Neural cell (in vitro differentiated cells): Measurements from ENCODE around the gene RMC1. TPM values are rescaled to one million over a fixed set of nuclear protein-coding genes. Genes with fewer than 3 reads are reported as not detected.

ENCODE experiments used
- H2AFZ ChIP-seq: fragments of 200-600, 300-800 bp; sonication (generic), shearing (Covaris generic); 2 replicates; pipeline ENCODE4 v1.6.0; 2014; ENCODE audit warnings: low read depth, mild to moderate bottlenecking, antibody characterized with exemption, low read length, moderate library complexity
- H3F3A ChIP-seq: fragments of 200-600 bp; shearing (Covaris generic); 2 replicates; pipeline ENCODE4 v1.6.1; 2016; ENCODE audit warnings: mild to moderate bottlenecking, moderate library complexity, mixed read lengths, antibody characterized with exemption, low read length; ENCODE audit not compliant: insufficient read depth, poor library complexity, severe bottlenecking
- H3K27ac ChIP-seq: fragments of 200-600, 300-800 bp; sonication (generic), shearing (Covaris generic); 2 replicates; pipeline ENCODE4 v1.5.1; 2014; ENCODE audit warnings: mild to moderate bottlenecking, low read length, moderate library complexity
- H3K27me3 ChIP-seq: fragments of 300-800, 200-600 bp; sonication (generic), shearing (Covaris generic); 2 replicates; pipeline ENCODE4 v1.6.0; 2014; ENCODE audit warnings: mild to moderate bottlenecking, low read depth, low read length, moderate library complexity; ENCODE audit not compliant: insufficient read depth
- H3K36me3 ChIP-seq: fragments of 300-800, 200-600 bp; sonication (generic), shearing (Covaris generic); 2 replicates; pipeline ENCODE4 v1.5.1; 2014; ENCODE audit warnings: mild to moderate bottlenecking, antibody characterized with exemption, low read length, moderate library complexity; ENCODE audit not compliant: insufficient read depth
- H3K4me2 ChIP-seq: fragments of 300-800, 200-600 bp; sonication (generic), shearing (Covaris generic); 2 replicates; pipeline ENCODE4 v1.6.0; 2014; ENCODE audit warnings: mild to moderate bottlenecking, low read length
- H3K4me3 ChIP-seq: fragments of 300-800, 200-600 bp; sonication (generic), shearing (Covaris generic); 2 replicates; pipeline ENCODE4 v1.5.1; 2014; ENCODE audit warnings: mild to moderate bottlenecking, low read length, moderate library complexity
- H3K79me2 ChIP-seq: fragments of 200-600 bp; shearing (Covaris generic); replicated peaks from 2 replicates; pipeline ENCODE4 v1.6.0; 2014; ENCODE audit warnings: mild to moderate bottlenecking, low read length, moderate library complexity; ENCODE audit not compliant: insufficient read depth
- H3K9ac ChIP-seq: fragments of 300-800, 200-600 bp; sonication (generic), shearing (Covaris generic); 2 replicates; pipeline ENCODE4 v1.6.1; 2016; ENCODE audit warnings: mild to moderate bottlenecking, low read length, mixed read lengths
- H3K9me2 ChIP-seq: fragments of 200-600 bp; shearing (Covaris generic); 2 replicates; pipeline ENCODE4 v1.6.1; 2016; ENCODE audit warnings: mild to moderate bottlenecking, low read length, mixed read lengths; ENCODE audit not compliant: insufficient read depth
- H3K9me3 ChIP-seq: fragments of 200-600, 300-800 bp; sonication (generic), shearing (Covaris generic); 2 replicates; pipeline ENCODE4 v1.6.1; 2016; ENCODE audit warnings: mild to moderate bottlenecking, mixed run types, low read length, moderate library complexity, mixed read lengths
- H4K20me1 ChIP-seq: fragments of 200-600 bp; shearing (Covaris generic); 2 replicates; pipeline ENCODE4 v1.6.1; 2016; ENCODE audit warnings: mild to moderate bottlenecking, mixed run types; ENCODE audit not compliant: insufficient read depth
- EP300 ChIP-seq: fragments of 450-650 bp; conservative IDR thresholded peaks from 2 replicates; pipeline ENCODE4 v1.6.1; 2014; ENCODE audit warnings: antibody characterized with exemption, mild to moderate bottlenecking, moderate library complexity; ENCODE audit not compliant: poor library complexity, severe bottlenecking
- EZH2 ChIP-seq: fragments of 200-600, 300-800 bp; shearing (Covaris generic), sonication (generic); IDR thresholded peaks from 2 replicates; pipeline ENCODE4 v1.6.1; 2014; ENCODE audit warnings: antibody characterized with exemption, low read length, borderline replicate concordance, mild to moderate bottlenecking; ENCODE audit not compliant: insufficient read depth, poor library complexity, severe bottlenecking
- MXI1 ChIP-seq: fragments of 450-650 bp; conservative IDR thresholded peaks from 2 replicates; pipeline ENCODE4 v1.6.1; 2014; ENCODE audit warnings: antibody characterized with exemption, mild to moderate bottlenecking; ENCODE audit not compliant: poor library complexity, severe bottlenecking
- POLR2AphosphoS5 ChIP-seq: IDR thresholded peaks from 2 replicates; pipeline ENCODE4 v1.6.1; 2012
- RAD21 ChIP-seq: fragments of 450-650 bp; conservative IDR thresholded peaks from 2 replicates; pipeline ENCODE4 v1.6.1; 2014; ENCODE audit warnings: antibody characterized with exemption, mild to moderate bottlenecking, moderate library complexity
- SMC3 ChIP-seq: fragments of 450-650 bp; conservative IDR thresholded peaks from 2 replicates; pipeline ENCODE4 v1.6.1; 2014; ENCODE audit warnings: antibody characterized with exemption, mild to moderate bottlenecking, moderate library complexity; ENCODE audit not compliant: poor library complexity
- TAF1 ChIP-seq: IDR thresholded peaks from 2 replicates; pipeline ENCODE4 v1.6.1; 2012; ENCODE audit warnings: low read depth
- polyA plus RNA-seq: library from polyadenylated mRNA; depleted of rRNA; stranded (reverse); fragments of >200 nt; gene quantifications from 2 replicates; pipeline ENCODE4 v1.2.3, GENCODE V29; 2014
- TF ChIP-seq, protein P1 (sequence below): IDR thresholded peaks from 2 replicates; pipeline ENCODE4 v1.6.1; 2012; ENCODE audit warnings: borderline replicate concordance
- TF ChIP-seq, protein P2 (sequence below): fragments of 450-650 bp; IDR thresholded peaks from 2 replicates; pipeline ENCODE4 v1.5.1; 2014; ENCODE audit warnings: antibody characterized with exemption, mild to moderate bottlenecking, moderate library complexity; ENCODE audit not compliant: poor library complexity, severe bottlenecking

Gene RMC1
- polyA plus RNA-seq, 1 donor from 2014 or later = 42.2 TPM

GRCh38 chr18:23548275-23548674, 45.0 kb downstream of the RMC1 start:
- Histone ChIP-seq H3K27ac (no peak overlapping the region), H3K36me3 (no peaks in the 10 kb centered on the region)

GRCh38 chr18:23548719-23549118, 45.4 kb downstream of the RMC1 start:
- Histone ChIP-seq H3K27ac (no peak overlapping the region), H3K36me3 (no peaks in the 10 kb centered on the region)
- no peak for TF ChIP-seq MXI1
- no peak for TF ChIP-seq SMC3
- TF ChIP-seq EZH2 = no peak
- TF ChIP-seq TAF1 = no peak
- no peak for TF ChIP-seq EP300
- TF ChIP-seq, protein P1, sequence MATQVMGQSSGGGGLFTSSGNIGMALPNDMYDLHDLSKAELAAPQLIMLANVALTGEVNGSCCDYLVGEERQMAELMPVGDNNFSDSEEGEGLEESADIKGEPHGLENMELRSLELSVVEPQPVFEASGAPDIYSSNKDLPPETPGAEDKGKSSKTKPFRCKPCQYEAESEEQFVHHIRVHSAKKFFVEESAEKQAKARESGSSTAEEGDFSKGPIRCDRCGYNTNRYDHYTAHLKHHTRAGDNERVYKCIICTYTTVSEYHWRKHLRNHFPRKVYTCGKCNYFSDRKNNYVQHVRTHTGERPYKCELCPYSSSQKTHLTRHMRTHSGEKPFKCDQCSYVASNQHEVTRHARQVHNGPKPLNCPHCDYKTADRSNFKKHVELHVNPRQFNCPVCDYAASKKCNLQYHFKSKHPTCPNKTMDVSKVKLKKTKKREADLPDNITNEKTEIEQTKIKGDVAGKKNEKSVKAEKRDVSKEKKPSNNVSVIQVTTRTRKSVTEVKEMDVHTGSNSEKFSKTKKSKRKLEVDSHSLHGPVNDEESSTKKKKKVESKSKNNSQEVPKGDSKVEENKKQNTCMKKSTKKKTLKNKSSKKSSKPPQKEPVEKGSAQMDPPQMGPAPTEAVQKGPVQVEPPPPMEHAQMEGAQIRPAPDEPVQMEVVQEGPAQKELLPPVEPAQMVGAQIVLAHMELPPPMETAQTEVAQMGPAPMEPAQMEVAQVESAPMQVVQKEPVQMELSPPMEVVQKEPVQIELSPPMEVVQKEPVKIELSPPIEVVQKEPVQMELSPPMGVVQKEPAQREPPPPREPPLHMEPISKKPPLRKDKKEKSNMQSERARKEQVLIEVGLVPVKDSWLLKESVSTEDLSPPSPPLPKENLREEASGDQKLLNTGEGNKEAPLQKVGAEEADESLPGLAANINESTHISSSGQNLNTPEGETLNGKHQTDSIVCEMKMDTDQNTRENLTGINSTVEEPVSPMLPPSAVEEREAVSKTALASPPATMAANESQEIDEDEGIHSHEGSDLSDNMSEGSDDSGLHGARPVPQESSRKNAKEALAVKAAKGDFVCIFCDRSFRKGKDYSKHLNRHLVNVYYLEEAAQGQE = no peak
- no peak for TF ChIP-seq RAD21
- TF ChIP-seq, protein P2, sequence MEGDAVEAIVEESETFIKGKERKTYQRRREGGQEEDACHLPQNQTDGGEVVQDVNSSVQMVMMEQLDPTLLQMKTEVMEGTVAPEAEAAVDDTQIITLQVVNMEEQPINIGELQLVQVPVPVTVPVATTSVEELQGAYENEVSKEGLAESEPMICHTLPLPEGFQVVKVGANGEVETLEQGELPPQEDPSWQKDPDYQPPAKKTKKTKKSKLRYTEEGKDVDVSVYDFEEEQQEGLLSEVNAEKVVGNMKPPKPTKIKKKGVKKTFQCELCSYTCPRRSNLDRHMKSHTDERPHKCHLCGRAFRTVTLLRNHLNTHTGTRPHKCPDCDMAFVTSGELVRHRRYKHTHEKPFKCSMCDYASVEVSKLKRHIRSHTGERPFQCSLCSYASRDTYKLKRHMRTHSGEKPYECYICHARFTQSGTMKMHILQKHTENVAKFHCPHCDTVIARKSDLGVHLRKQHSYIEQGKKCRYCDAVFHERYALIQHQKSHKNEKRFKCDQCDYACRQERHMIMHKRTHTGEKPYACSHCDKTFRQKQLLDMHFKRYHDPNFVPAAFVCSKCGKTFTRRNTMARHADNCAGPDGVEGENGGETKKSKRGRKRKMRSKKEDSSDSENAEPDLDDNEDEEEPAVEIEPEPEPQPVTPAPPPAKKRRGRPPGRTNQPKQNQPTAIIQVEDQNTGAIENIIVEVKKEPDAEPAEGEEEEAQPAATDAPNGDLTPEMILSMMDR = no peak
- TF ChIP-seq POLR2AphosphoS5 = no peak

More at GRCh38 chr18:23548275-23548674, 45.0 kb downstream of the RMC1 start:
- Histone ChIP-seq H2AFZ (no peak overlapping the region), H3K4me2 (no peak overlapping the region), H3K9ac (no peak overlapping the region), H3K79me2 (no peaks in the 10 kb centered on the region), H3K9me3 (no peaks in the 10 kb centered on the region), H4K20me1 (no peaks in the 10 kb centered on the region), H3K27me3 (no peaks in the 10 kb centered on the region), H3K9me2 (no peaks in the 10 kb centered on the region), H3F3A (no peaks in the 10 kb centered on the region), H3K4me3 (no peak overlapping the region)
- no peak for TF ChIP-seq SMC3
- TF ChIP-seq, protein P2 = no peak
- TF ChIP-seq TAF1 = no peak
- TF ChIP-seq, protein P1 = no peak
- TF ChIP-seq MXI1 = no peak
- no peak for TF ChIP-seq EP300
- TF ChIP-seq POLR2AphosphoS5 = no peak
- TF ChIP-seq RAD21 = no peak
- TF ChIP-seq EZH2 = no peak

More at GRCh38 chr18:23548719-23549118, 45.4 kb downstream of the RMC1 start:
- no peak overlapping the region for H3K9ac ChIP-seq
- no peak overlapping the region for H2AFZ ChIP-seq
- H3K79me2 ChIP-seq = no peaks in the 10 kb centered on the region
- no peaks in the 10 kb centered on the region for H3K9me3 ChIP-seq
- H3K9me2 ChIP-seq = no peaks in the 10 kb centered on the region
- H3F3A ChIP-seq = no peaks in the 10 kb centered on the region
- no peak overlapping the region for H3K4me2 ChIP-seq
- no peaks in the 10 kb centered on the region for H4K20me1 ChIP-seq
- no peaks in the 10 kb centered on the region for H3K27me3 ChIP-seq
- no peak overlapping the region for H3K4me3 ChIP-seq
